ENCODE measurements around the gene YAF2. TPM values are rescaled to one million over a fixed set of nuclear protein-coding genes. Genes with fewer than 3 reads are reported as not detected.
A peak's percentile ranks its signal among the peaks of the same experiment; 100 is the strongest.

The YAF2 gene
- total and polyA plus RNA-seq, 2 of the 13 experiments (the other 11 are each of a cell fraction or from before 2014, with no cell fraction given) = 8.4 to 11.7 TPM

GRCh38 chr12:42144408-42145196, 93.4 kb downstream of the YAF2 start, which contains the start of gene GXYLT1 (continued):
- TF ChIP-seq, protein P1, sequence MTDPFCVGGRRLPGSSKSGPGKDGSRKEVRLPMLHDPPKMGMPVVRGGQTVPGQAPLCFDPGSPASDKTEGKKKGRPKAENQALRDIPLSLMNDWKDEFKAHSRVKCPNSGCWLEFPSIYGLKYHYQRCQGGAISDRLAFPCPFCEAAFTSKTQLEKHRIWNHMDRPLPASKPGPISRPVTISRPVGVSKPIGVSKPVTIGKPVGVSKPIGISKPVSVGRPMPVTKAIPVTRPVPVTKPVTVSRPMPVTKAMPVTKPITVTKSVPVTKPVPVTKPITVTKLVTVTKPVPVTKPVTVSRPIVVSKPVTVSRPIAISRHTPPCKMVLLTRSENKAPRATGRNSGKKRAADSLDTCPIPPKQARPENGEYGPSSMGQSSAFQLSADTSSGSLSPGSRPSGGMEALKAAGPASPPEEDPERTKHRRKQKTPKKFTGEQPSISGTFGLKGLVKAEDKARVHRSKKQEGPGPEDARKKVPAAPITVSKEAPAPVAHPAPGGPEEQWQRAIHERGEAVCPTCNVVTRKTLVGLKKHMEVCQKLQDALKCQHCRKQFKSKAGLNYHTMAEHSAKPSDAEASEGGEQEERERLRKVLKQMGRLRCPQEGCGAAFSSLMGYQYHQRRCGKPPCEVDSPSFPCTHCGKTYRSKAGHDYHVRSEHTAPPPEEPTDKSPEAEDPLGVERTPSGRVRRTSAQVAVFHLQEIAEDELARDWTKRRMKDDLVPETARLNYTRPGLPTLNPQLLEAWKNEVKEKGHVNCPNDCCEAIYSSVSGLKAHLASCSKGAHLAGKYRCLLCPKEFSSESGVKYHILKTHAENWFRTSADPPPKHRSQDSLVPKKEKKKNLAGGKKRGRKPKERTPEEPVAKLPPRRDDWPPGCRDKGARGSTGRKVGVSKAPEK (CRISPR knock-in tag; IDR thresholded peaks at IDR 0.05; ENCODE audit: borderline replicate concordance) = no peak
- peak; percentile 85; the same call in 1 of the 2 replicates for TF ChIP-seq ZNF343 (CRISPR knock-in tag; IDR thresholded peaks at IDR 0.05)
- TF ChIP-seq ZMAT3 (CRISPR knock-in tag; conservative IDR thresholded peaks at IDR 0.05) = peak; percentile 86; the same call in 1 of the 2 replicates
- TF ChIP-seq HNF4G (IDR thresholded peaks at IDR 0.05; ENCODE audit: borderline replicate concordance, low read depth, low read length) = peak; percentile 77
- peak; percentile 84; the same call in 1 of the 2 replicates for TF ChIP-seq HNF4G (CRISPR knock-in tag; IDR thresholded peaks at IDR 0.05; ENCODE audit: borderline replicate concordance, low read depth)
- peak; percentile 83 for TF ChIP-seq ZNF543 (CRISPR knock-in tag; IDR thresholded peaks at IDR 0.05)
- TF ChIP-seq ZFX (CRISPR knock-in tag; IDR thresholded peaks at IDR 0.05; ENCODE audit: low read depth) = peak; percentile 90
- TF ChIP-seq ZNF124 (CRISPR knock-in tag; IDR thresholded peaks at IDR 0.05) = peak; percentile 68; the same call in 1 of the 2 replicates
- peak; percentile 95 for TF ChIP-seq NFATC3 (CRISPR knock-in tag; IDR thresholded peaks at IDR 0.05)
- TF ChIP-seq, protein P2, sequence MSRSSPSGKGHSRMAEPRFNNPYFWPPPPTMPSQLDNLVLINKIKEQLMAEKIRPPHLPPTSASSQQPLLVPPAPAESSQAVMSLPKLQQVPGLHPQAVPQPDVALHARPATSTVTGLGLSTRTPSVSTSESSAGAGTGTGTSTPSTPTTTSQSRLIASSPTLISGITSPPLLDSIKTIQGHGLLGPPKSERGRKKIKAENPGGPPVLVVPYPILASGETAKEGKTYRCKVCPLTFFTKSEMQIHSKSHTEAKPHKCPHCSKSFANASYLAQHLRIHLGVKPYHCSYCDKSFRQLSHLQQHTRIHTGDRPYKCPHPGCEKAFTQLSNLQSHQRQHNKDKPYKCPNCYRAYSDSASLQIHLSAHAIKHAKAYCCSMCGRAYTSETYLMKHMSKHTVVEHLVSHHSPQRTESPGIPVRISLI (CRISPR knock-in tag; IDR thresholded peaks at IDR 0.05; ENCODE audit: borderline replicate concordance) = peak; percentile 21; the same call in 1 of the 2 replicates
- TF ChIP-seq, protein P3, sequence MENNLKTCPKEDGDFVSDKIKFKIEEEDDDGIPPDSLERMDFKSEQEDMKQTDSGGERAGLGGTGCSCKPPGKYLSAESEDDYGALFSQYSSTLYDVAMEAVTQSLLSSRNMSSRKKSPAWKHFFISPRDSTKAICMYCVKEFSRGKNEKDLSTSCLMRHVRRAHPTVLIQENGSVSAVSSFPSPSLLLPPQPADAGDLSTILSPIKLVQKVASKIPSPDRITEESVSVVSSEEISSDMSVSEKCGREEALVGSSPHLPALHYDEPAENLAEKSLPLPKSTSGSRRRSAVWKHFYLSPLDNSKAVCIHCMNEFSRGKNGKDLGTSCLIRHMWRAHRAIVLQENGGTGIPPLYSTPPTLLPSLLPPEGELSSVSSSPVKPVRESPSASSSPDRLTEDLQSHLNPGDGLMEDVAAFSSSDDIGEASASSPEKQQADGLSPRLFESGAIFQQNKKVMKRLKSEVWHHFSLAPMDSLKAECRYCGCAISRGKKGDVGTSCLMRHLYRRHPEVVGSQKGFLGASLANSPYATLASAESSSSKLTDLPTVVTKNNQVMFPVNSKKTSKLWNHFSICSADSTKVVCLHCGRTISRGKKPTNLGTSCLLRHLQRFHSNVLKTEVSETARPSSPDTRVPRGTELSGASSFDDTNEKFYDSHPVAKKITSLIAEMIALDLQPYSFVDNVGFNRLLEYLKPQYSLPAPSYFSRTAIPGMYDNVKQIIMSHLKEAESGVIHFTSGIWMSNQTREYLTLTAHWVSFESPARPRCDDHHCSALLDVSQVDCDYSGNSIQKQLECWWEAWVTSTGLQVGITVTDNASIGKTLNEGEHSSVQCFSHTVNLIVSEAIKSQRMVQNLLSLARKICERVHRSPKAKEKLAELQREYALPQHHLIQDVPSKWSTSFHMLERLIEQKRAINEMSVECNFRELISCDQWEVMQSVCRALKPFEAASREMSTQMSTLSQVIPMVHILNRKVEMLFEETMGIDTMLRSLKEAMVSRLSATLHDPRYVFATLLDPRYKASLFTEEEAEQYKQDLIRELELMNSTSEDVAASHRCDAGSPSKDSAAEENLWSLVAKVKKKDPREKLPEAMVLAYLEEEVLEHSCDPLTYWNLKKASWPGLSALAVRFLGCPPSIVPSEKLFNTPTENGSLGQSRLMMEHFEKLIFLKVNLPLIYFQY (CRISPR knock-in tag; IDR thresholded peaks at IDR 0.05; ENCODE audit: borderline replicate concordance) = peak; percentile 23; the same call in 1 of the 2 replicates
- TF ChIP-seq RFX3 (CRISPR knock-in tag; IDR thresholded peaks at IDR 0.05) = no peak
- TF ChIP-seq GPBP1L1 (CRISPR knock-in tag; IDR thresholded peaks at IDR 0.05) = no peak
- no peak for TF ChIP-seq ZMYM3 (CRISPR knock-in tag; IDR thresholded peaks at IDR 0.05)
- TF ChIP-seq HNF1B (CRISPR knock-in tag; IDR thresholded peaks at IDR 0.05) = peak; percentile 51; the same call in 1 of the 2 replicates
- TF ChIP-seq RORA (CRISPR knock-in tag; IDR thresholded peaks at IDR 0.05) = no peak
- TF ChIP-seq BRD4 (CRISPR knock-in tag; IDR thresholded peaks at IDR 0.05) = 0 out of 2 replicates have a peak, but pooled peaks have one; percentile 56

Data from HepG2 (cell line).